Amygdala (tissue), 56 donors: Measurements from ENCODE around the gene VSTM2A.

ENCODE experiments used
- DNase-seq, 56 donors: peaks; one replicate each; lab custom pipeline; 2025; lab: John Stamatoyannopoulos, UW

The VSTM2A gene

DNA sequence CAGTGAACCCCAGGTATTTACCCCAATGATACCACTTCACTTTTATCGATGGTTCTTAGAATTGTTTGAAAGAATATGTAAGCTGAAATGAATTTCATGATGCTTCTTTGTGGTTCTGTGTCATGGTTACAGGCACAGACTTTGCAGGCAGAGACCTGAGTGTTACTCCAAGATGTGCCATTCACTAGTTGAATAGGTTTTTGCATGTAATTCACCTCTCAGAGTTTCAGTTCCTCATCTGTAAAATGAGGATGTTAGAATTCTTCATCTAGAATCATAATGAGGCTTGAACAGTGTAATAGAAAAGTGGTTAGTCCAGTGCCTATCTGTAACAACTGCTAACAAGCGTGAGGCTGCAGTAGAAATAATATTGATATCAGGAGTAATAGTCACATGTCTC lies 54.6 kb downstream of the VSTM2A start:
- no peak for DNase-seq

DNA sequence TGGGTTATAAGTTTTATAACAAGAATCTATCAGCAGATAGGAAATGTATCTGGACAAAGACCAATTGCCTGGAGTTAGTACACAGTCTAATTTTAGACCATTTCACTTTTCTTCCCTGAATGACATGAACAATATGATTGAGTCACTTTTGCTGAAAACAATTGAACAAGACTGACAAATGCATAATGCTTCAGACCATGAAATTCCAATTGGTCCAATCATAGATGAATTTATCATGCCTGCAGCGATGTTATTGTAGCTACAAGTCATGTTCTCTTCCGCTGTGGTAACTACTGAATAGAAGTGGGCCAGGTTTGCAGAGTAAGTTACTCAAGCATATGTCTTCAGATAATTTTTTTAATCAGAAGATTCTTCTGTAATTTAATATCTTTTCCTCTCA lies 73.4 kb downstream of the VSTM2A start:
- no peak for DNase-seq
